HCT116 (cell line): ENCODE measurements around the gene SLC4A7. TPM values are rescaled to one million over a fixed set of nuclear protein-coding genes. Genes with fewer than 3 reads are reported as not detected.

Experiments
- ATAC-seq: fragments of 200-7000 bp; cut with Tn5 transposase; 2 replicates; pipeline ENCODE4 v1.9.1; 2020; ENCODE audit warnings: mild to moderate bottlenecking, moderate library complexity
- BruUV-seq: library from RNA; stranded (reverse); fragments of 400-500 nt; replicated peaks from 2 replicates; lab custom pipeline; 2021; lab: Mats Ljungman, UMichigan
- CTCF ChIA-PET: fragments of 300-600 bp; sonication (Branson Sonifier 250); formaldehyde crosslinking; loops from one replicate; lab custom pipeline; 2021; ENCODE audit warnings: antibody characterized with exemption; lab: Charles Lee
- POLR2A ChIA-PET: fragments of 300-600, 350-600 bp; sonication (Branson Sonifier 250); formaldehyde crosslinking; loops from one replicate; lab custom pipeline; 2021; ENCODE audit warnings: antibody characterized with exemption; lab: Charles Lee
- RAD21 ChIA-PET, 2 experiments: fragments of 300-600 bp; sonication (Branson Sonifier 250); formaldehyde crosslinking; loops; one replicate each; lab custom pipeline; 2023; ENCODE audit warnings: low total read pairs in 2 of 2; ENCODE audit not compliant: uncharacterized antibody in 2 of 2, unreplicated experiment in 2 of 2, low non-redundant PET in 1 of 2; lab: Charles Lee
- DNase-seq: peaks from one replicate; pipeline ENCODE4 v3.0.0-alpha.2; 2010; ENCODE audit warnings: low read depth, low spot score
- H2AFZ ChIP-seq: fragments of 200-600 bp; shearing (Covaris generic), sonication (generic); 2 replicates; pipeline ENCODE4 v1.6.1; 2017; ENCODE audit warnings: low read depth, mixed run types, mixed read lengths, antibody characterized with exemption, low read length; ENCODE audit not compliant: poor library complexity, severe bottlenecking
- H3K27ac ChIP-seq: 2 replicates; pipeline ENCODE4 v1.5.1; 2012; ENCODE audit warnings: low read depth, low read length
- H3K27me3 ChIP-seq: fragments of 200-600 bp; sonication (generic); 2 replicates; pipeline ENCODE4 v1.6.1; 2016; ENCODE audit warnings: mixed run types, low read length, mixed read lengths; ENCODE audit not compliant: insufficient read depth
- H3K36me3 ChIP-seq, 2 experiments: fragments of 200-500 bp in 1 of 2; fragments of 200-600 bp in 1 of 2; sonication (Bioruptor generic) in 1 of 2; sonication (generic) in 1 of 2; 2 replicates each; pipeline versions ENCODE4 v1.5.1 to v1.6.1; 2014 to 2016; ENCODE audit warnings: low read length in 2 of 2, inconsistent platforms in 1 of 2, mixed read lengths in 1 of 2, mixed run types in 1 of 2; ENCODE audit not compliant: insufficient read depth in 2 of 2, control insufficient read depth in 1 of 2
- H3K4me1 ChIP-seq, 2 experiments: fragments of 200-600 bp in 1 of 2; sonication (generic) in 1 of 2; 2 replicates each; pipeline versions ENCODE4 v1.5.1 to v1.6.1; 2012 to 2017; ENCODE audit warnings: low read length in 2 of 2, inconsistent platforms in 1 of 2, mild to moderate bottlenecking in 1 of 2, mixed read lengths in 1 of 2, mixed run types in 1 of 2, moderate library complexity in 1 of 2; ENCODE audit not compliant: insufficient read depth in 2 of 2, control insufficient read depth in 1 of 2
- H3K4me2 ChIP-seq: fragments of 200-600 bp; sonication (generic); 2 replicates; pipeline ENCODE4 v1.6.1; 2017; ENCODE audit warnings: mixed run types, low read length, mixed read lengths
- H3K4me3 ChIP-seq, 2 experiments: fragments of 200-600 bp in 1 of 2; sonication (generic) in 1 of 2; replicated peaks in 1 of 2; 2 replicates each; pipeline ENCODE4 v1.5.1; 2011 to 2016; ENCODE audit warnings: low read length in 2 of 2, control low read depth in 1 of 2, low read depth in 1 of 2, mild to moderate bottlenecking in 1 of 2, mixed read lengths in 1 of 2, mixed run types in 1 of 2
- H3K79me2 ChIP-seq: fragments of 200-600 bp; sonication (generic); 2 replicates; pipeline ENCODE4 v1.6.1; 2017; ENCODE audit warnings: mild to moderate bottlenecking, mixed run types, low read length, moderate library complexity, mixed read lengths; ENCODE audit not compliant: insufficient read depth
- H3K9ac ChIP-seq: fragments of 200-600 bp; sonication (generic); 2 replicates; pipeline ENCODE4 v1.6.1; 2016; ENCODE audit warnings: low read length, mixed read lengths
- H3K9me2 ChIP-seq: fragments of 200-600 bp; sonication (generic), shearing (Covaris generic); 2 replicates; pipeline ENCODE4 v1.6.1; 2017; ENCODE audit warnings: mixed run types, mild to moderate bottlenecking, moderate library complexity; ENCODE audit not compliant: insufficient read depth
- H3K9me3 ChIP-seq, 2 experiments: fragments of 200-500 bp in 1 of 2; fragments of 200-600 bp in 1 of 2; sonication (Bioruptor generic) in 1 of 2; sonication (generic) in 1 of 2; 2 replicates each; pipeline ENCODE4 v1.6.1; 2014 to 2017; ENCODE audit warnings: low read length in 2 of 2, mixed read lengths in 2 of 2, inconsistent platforms in 1 of 2, low read depth in 1 of 2, mild to moderate bottlenecking in 1 of 2, mixed run types in 1 of 2, moderate library complexity in 1 of 2; ENCODE audit not compliant: control insufficient read depth in 1 of 2, insufficient read depth in 1 of 2
- H4K20me1 ChIP-seq: fragments of 200-600 bp; sonication (generic), shearing (Covaris generic); 2 replicates; pipeline ENCODE4 v1.6.1; 2017; ENCODE audit warnings: mixed run types, mild to moderate bottlenecking, moderate library complexity; ENCODE audit not compliant: insufficient read depth
- CBX3 ChIP-seq: IDR thresholded peaks from 2 replicates; pipeline ENCODE4 v1.6.1; 2012; ENCODE audit warnings: low read depth
- EZH2 ChIP-seq: fragments of 200-600 bp; sonication (generic); IDR thresholded peaks from 2 replicates; pipeline ENCODE4 v1.6.1; 2017; ENCODE audit warnings: antibody characterized with exemption, mixed run types
- FOSL1 ChIP-seq: IDR thresholded peaks from 2 replicates; pipeline ENCODE4 v1.6.1; 2012; ENCODE audit warnings: low read depth
- JUND ChIP-seq: IDR thresholded peaks from 2 replicates; pipeline ENCODE4 v1.6.1; 2012
- POLR2A ChIP-seq: IDR thresholded peaks from 2 replicates; pipeline ENCODE4 v1.7.0; 2011; ENCODE audit warnings: borderline replicate concordance; ENCODE audit not compliant: insufficient read depth, insufficient read length; ENCODE audit errors: extremely low read depth
- RAD21 ChIP-seq: IDR thresholded peaks from 2 replicates; pipeline ENCODE4 v1.6.1; 2012; ENCODE audit warnings: low read depth, mild to moderate bottlenecking
- SP1 ChIP-seq: IDR thresholded peaks from 2 replicates; pipeline ENCODE4 v1.6.1; 2012; ENCODE audit warnings: low read depth
- TCF7L2 ChIP-seq: IDR thresholded peaks from 2 replicates; pipeline ENCODE4 v1.7.0; 2011; ENCODE audit warnings: borderline replicate concordance, inconsistent platforms; ENCODE audit not compliant: insufficient read depth, insufficient read length; ENCODE audit errors: extremely low read depth
- ZNF274 ChIP-seq: fragments of 200-500 bp; sonication (Bioruptor generic); IDR thresholded peaks from 2 replicates; pipeline ENCODE4 v1.6.1; 2014; ENCODE audit warnings: mild to moderate bottlenecking, low read depth, low read length, inconsistent platforms
- intact Hi-C: fragments of 100-400 bp; cut with micrococcal nuclease; formaldehyde crosslinking; loops from 2 replicates; pipeline ENCODE4 v1.10.0; 2022
- total RNA-seq: library from RNA; stranded (reverse); gene quantifications from one replicate; pipeline ENCODE4 v1.2.1, GENCODE V29; 2021; ENCODE audit not compliant: unreplicated experiment
- TF ChIP-seq, protein P1 (sequence below): IDR thresholded peaks from 2 replicates; pipeline ENCODE4 v1.6.1; 2011; ENCODE audit warnings: mild to moderate bottlenecking, low read length, moderate library complexity; ENCODE audit not compliant: insufficient replicate concordance; ENCODE audit errors: extremely low read depth

The SLC4A7 gene
- total RNA-seq, 1 experiment from 2014 or later, result 37.6 TPM

DNA sequence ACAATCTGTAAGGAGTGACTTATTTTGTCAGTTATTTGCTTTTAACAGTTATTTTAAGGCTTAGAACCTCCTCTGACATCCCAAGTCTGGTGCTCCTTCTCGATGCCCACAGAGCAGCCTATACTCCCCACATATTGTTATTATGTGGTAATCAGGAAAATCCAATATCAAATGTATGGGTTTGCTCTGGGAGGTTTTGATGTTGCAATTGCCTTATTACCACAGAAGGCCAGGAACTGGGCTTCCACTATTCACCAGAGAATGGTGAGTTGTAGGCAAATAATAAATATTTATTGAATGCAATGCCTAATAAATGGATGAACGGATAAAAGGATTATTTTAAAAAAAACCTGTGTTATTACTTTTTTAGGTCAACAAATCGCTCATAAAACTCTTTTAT is 127.2 kb downstream of the SLC4A7 start (continued):
- TF ChIP-seq, protein P1, sequence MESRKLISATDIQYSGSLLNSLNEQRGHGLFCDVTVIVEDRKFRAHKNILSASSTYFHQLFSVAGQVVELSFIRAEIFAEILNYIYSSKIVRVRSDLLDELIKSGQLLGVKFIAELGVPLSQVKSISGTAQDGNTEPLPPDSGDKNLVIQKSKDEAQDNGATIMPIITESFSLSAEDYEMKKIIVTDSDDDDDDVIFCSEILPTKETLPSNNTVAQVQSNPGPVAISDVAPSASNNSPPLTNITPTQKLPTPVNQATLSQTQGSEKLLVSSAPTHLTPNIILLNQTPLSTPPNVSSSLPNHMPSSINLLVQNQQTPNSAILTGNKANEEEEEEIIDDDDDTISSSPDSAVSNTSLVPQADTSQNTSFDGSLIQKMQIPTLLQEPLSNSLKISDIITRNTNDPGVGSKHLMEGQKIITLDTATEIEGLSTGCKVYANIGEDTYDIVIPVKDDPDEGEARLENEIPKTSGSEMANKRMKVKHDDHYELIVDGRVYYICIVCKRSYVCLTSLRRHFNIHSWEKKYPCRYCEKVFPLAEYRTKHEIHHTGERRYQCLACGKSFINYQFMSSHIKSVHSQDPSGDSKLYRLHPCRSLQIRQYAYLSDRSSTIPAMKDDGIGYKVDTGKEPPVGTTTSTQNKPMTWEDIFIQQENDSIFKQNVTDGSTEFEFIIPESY, result no peak
- TF ChIP-seq EZH2, result no peak
- TF ChIP-seq SP1, result no peak

DNA sequence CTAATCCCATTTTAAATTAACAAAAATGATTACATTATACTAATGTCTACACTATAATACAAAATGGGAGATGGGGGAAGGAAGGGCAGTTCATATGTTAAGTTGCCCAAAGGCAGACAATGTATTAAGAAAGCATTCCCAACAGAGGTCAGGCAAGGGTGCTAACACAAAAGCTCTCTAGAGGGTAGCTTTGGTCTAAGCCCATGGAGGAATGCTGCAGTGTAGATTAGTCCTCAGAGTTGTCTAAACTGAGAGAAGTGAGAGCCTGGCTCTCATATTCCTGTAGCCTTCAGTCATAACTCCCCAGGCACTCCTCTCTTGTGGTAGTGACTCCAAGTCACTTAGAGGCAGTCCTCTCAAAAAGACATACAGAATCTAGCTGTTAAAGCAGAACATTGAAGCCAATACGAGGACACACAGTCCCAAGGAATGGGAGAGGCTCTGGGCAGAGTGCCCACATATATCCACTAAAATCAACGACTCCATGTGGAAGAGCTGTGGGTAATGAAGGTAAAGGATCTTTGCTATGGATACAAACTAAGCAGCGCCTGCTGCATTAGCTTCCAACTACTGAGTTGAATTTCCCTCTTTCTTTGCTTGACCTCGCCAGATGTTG is 129.5 kb downstream of the SLC4A7 start:
- no peaks in the 10 kb centered on the region for H3K36me3 ChIP-seq
- no peak for TF ChIP-seq RAD21
- no peak for TF ChIP-seq ZNF274
- no peak for TF ChIP-seq TCF7L2
- TF ChIP-seq FOSL1, result no peak
- TF ChIP-seq POLR2A, result no peak
- no peak for TF ChIP-seq CBX3
- TF ChIP-seq JUND, result no peak
- CTCF ChIA-PET, result no interaction called here
- no peak overlapping the region for H3K27ac ChIP-seq
- no TSS peak for BruUV-seq
- no peaks in the 10 kb centered on the region for H3K27me3 ChIP-seq
- no peaks in the 10 kb centered on the region for H3K9me2 ChIP-seq
- no peak overlapping the region for H3K9ac ChIP-seq
- no peaks in the 10 kb centered on the region for H3K4me1 ChIP-seq
- no peak for DNase-seq
- H3K79me2 ChIP-seq, result no peaks in the 10 kb centered on the region
- H2AFZ ChIP-seq, result no peak overlapping the region
- no peaks in the 10 kb centered on the region for H3K9me3 ChIP-seq
- no peak for ATAC-seq
- intact Hi-C loops, result loop anchor here (5.0 kb wide), 1 partner anchor 323 kb away; no protein-coding TSS in a partner anchor
- POLR2A ChIA-PET, result no interaction called here
- RAD21 ChIA-PET, result no interaction called here
- H4K20me1 ChIP-seq, result no peaks in the 10 kb centered on the region
- no peak overlapping the region for H3K4me3 ChIP-seq
- H3K4me2 ChIP-seq, result no peak overlapping the region
